Astrocyte of the hippocampus (primary cell): ENCODE results near the gene LCOR.

Experiments
- DNase-seq: peaks from one replicate; pipeline ENCODE4 v3.0.0; 2011; ENCODE audit warnings: low read depth, low spot score

The LCOR gene

GRCh38 chr10:96889415-96890171 lies 57.5 kb downstream of the LCOR start:
- DNase-seq: no peak

DNA sequence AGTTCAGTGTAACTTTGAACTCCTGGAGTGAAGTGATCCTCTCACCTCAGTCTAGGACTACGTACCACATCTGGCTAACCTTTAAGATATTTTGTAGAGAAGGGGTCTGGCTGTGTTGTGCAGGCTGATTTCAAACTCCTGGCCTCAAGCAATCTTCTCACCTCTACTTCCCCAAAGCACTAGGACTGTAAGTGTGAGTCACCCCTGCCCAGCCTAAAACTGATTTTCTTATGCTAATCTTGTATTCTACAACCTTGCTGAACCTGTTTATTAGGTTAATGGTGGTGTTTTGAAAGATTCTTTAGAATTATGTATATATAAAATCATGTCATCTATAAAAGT lies 58.0 kb downstream of the LCOR start:
- DNase-seq: no peak

GRCh38 chr10:96890580-96890979 lies 58.5 kb downstream of the LCOR start:
- no peak for DNase-seq

DNA sequence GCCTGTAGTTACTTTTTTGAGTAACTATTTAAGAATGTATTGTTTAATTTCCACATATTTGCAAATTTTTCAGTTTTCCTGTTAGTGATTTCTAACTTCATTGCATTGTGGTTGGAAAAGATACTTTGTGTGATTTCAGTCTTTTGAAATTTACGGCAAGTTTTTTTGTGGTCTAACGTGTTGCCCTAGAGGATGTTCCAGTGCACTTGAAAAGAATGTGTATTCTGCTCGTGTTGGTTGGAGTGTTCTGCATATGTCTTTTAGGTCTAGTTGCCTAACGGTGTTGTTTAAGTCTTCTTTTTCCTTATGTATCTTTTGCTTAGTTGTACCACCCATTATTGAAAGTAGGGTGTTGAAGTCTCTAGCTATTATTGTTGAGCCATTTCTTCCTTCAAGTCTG lies 59.7 kb downstream of the LCOR start:
- DNase-seq: no peak

DNA sequence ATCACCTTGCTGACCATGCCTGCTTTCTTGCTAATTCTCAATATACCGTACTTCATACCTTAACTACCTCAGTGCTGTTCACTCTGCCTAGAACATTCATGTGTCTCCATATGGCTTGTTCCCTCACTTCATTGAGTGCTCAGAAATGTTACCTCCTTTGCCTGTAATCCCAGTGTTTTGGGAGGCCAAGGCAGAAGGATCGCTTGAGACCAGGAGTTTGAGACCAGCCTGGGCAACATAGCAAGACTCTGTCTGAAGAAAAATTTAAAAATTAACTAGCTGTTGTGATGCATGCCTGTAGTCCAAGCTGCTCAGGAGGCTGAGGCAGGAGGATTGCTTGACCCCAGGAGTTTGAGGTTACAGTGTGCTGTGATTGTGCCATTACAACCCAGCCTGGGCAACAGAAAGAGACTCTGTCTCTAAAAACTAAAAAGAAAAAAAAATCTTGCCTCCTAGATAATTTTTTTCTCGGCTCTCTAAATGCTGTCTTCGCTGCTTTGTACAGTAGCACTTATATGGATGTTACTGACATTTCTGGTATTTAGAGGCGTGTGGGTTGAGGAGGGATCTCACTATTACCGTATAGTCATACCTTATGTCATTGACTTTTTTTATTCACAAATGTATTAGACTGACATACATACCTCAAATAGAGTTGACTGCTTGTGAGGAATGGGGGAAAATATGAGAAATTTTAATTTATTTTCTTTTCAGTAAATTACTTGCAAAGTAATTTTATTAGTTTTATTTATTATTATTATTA lies 63.7 kb downstream of the LCOR start:
- DNase-seq: no peak

- DNase-seq: peak; percentile 30
These were observed 64.9 kb downstream of the LCOR start for GRCh38 chr10:96896884-96897589.

GRCh38 chr10:96902117-96902516 lies 70.0 kb downstream of the LCOR start:
- no peak for DNase-seq

DNA sequence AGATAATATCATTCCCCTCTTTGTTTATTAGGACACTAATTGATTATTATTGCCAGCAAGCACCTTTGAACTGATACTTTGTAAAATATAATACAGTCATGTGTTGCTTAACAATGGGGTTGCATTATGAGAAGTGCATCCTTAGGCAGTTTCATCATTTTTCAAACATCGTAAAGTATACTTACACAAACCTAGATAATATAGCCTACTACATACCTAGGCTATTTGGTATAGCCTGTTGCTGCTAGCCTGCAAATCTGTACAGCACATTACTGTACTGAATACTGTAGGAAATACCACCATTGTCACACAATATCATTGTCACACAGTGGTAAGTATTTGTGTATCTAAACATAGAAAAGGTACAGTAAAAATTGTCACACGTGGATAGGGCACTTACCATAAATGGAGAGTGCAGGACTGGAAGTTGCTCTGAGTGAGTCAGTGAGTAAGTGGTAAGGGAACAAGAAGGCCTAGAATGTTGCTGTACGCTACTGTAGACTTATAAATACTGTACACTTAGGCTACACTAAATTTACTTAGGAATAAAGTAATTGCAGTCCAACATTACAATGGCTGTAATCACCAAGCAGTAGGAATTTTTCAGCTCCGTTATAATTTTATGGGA lies 70.7 kb downstream of the LCOR start:
- no peak for DNase-seq

- DNase-seq: no peak
These were observed 72.5 kb downstream of the LCOR start for GRCh38 chr10:96904648-96905047.

DNA sequence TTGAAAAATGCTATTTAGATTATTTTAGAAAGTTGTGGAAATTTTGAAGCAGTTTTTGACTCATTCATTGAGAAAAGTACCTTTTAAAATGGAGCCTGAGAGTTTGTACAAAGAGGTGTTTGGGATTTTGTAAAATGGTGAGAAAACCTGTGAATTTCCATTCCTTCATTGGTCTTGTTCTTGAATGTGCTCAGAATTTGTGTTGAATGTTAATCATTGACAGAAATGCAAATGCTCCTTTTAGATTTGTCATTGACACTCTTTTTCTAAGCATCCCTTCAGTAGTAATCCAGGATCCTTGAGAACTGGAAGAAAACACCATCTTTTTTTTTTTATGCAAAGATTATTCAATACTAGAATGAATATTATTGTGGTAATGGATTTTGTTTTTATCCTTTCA lies 74.8 kb downstream of the LCOR start:
- no peak for DNase-seq

GRCh38 chr10:96910488-96911395 lies 78.6 kb downstream of the LCOR start:
- DNase-seq: peak; percentile 37

GRCh38 chr10:96912405-96912804 lies 80.3 kb downstream of the LCOR start:
- DNase-seq: no peak

DNA sequence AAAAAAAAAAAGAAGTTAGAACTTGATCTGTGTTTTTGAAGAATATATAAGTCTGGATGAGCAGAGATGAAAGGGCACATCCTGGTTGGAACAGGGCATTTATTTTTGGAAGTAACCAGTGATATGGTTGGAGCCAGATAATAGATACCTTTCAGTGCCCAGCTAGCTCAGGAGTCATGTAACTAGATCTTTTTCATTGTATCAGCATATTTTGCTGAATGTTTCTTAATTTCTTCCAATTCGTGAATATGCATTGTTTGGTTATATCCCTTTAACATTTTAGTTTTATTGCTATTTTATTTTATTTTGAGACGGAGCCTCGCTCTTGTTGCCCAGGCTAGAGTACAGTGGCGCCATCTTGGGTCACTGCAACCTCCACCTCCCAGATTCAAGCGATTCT lies 81.8 kb downstream of the LCOR start:
- no peak for DNase-seq

DNA sequence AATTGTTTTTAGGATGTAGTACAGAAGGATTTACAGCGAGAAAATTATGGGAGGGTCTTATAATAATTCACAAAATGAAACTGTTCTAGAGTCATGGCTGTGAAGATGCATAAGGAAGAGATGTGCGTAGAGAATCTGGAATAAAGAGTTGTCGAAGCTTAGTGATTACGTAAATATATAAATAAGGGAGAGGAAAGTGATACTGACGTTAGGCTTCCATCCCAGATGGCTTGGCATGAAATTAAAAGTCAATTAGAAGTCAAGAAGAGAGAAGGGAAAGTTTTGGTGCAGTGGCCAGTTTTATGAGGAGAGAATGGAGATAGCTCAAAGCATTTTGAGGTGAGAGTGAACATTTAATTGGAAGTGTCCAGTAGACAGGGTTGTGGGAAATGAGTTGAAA lies 85.5 kb downstream of the LCOR start:
- no peak for DNase-seq

DNA sequence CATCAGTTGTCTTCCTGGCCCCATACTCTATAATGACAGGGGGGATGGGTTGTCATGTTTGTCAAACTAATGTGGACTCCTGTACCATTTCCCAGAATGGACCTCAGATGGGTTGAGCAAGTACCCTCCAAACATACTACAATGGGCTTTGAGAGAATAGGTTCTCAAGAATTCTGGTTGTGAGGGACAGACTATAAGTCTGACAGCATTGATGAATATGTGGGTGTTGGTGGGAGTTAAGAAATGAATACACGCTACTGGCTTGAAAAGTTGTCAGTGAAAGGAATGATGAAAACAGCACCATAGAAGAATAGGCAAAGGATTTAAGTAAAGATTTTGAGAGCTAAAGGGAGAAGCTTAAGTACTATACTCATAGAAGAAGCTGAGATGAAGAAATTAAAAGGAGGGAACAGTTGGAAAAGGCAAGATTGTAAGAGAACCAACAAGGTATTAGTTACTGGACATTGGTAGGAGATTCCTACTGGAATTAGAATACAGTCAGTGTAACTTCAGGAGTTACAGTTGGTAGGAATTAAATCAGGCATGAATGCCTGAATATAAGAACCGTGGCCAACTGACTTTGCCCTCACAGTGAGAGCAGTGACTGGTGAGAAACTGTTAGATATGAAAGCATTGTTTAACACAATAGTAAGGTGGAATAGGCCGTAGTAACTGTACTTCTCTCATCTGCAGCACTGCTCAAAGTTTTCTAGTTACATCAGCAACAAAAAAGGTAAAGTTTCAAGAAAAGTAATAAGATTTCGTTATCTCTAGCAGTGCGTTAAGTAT lies 86.3 kb downstream of the LCOR start:
- peak; percentile 55 for DNase-seq

GRCh38 chr10:96919785-96920430 lies 87.8 kb downstream of the LCOR start:
- peak; percentile 86 for DNase-seq

GRCh38 chr10:96921655-96922054 lies 89.6 kb downstream of the LCOR start:
- DNase-seq: no peak

- no peak for DNase-seq
These were observed 91.2 kb downstream of the LCOR start for GRCh38 chr10:96922978-96923948.

DNA sequence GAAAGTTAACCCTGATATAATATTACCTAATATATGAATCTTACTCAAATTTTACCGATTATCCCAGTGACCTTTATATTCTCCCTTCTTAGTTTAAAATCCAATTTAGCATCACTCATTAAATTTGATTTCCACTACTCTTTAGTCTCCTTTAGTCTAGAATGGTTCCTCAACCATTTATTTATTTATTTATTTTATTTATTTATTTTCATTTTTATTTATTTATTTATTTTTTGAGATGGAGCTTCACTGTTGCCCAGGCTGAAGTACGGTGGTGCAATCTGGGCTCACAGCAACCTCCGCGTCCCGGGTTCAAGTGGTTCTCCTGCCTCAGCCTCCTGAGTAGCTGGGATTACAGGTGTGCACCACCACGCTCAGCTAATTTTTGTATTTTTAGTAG lies 92.8 kb downstream of the LCOR start:
- no peak for DNase-seq
